Left cardiac atrium (tissue), 4 donors: ENCODE data around the gene CYLC1. TPM values are rescaled to one million over a fixed set of nuclear protein-coding genes. Genes with fewer than 3 reads are reported as not detected.

Experiments used
- ATAC-seq, 2 donors: fragments of 200-7000 bp; cut with Tn5 transposase; one replicate each; pipeline ENCODE4 v1.9.1; 2020; ENCODE audit warnings: mild to moderate bottlenecking in 2 of 2, moderate library complexity in 2 of 2
- DNase-seq: peaks from one replicate; pipeline ENCODE4 v3.0.0-alpha.2; 2020
- intact Hi-C, 2 donors: fragments of 100-400 bp; cut with DNase I; formaldehyde crosslinking; loops; one replicate each; pipeline versions ENCODE4 v1.14.1 to v1.15.1; 2022 to 2023
- long read RNA-seq: library from polyadenylated mRNA; unstranded; transcript quantifications from one replicate; pipeline ENCODE4 v2.0.0, GENCODE V29; 2021
- total RNA-seq, 2 donors: library from RNA; stranded (reverse); fragmentation: NEBNext Ultra II Directional; extraction: Animal tissue kit (Norgen Biotek cat#: 25700); gene quantifications; one replicate each; pipeline ENCODE4 v1.2.1, GENCODE V29; 2021
- donor health status: DM: no; HTN: yes; CAD: no.
- donor health status: DM: no; HTN: yes; CAD: no; lungs with severe emphysema.
- donor health status: DM: yes; HTN: yes; CAD: no.
- donor health status: Dilated cardiomyopathy.

The CYLC1 gene
- total RNA-seq, result not detected
- long read RNA-seq, result 0 reads

- DNase-seq (no peak), ATAC-seq (no peak)
- intact Hi-C loops, result no loop called here
These were observed at the start of gene CYLC1 for GRCh38 chrX:83860846-83861245. TSS of gene CYLC1 (plus strand) at chrX:83861146. CDS start at chrX:83861183, 37 bp downstream.

GRCh38 chrX:83819304-83819703, 41.6 kb upstream of the CYLC1 start:
- DNase-seq (no peak), ATAC-seq (no peak)
- intact Hi-C loops, result no loop called here

GRCh38 chrX:83829874-83830273, 31.1 kb upstream of the CYLC1 start:
- ATAC-seq, result no peak
- intact Hi-C loops, result no loop called here
- no peak for DNase-seq

GRCh38 chrX:83845397-83845796, 15.5 kb upstream of the CYLC1 start:
- intact Hi-C loops, result no loop called here
- ATAC-seq, result no peak

GRCh38 chrX:83847339-83847738, 13.6 kb upstream of the CYLC1 start:
- DNase-seq (no peak), ATAC-seq (no peak)
- intact Hi-C loops, result no loop called here

More at GRCh38 chrX:83845397-83845796, 15.5 kb upstream of the CYLC1 start:
- DNase-seq, result no peak

GRCh38 chrX:83888585-83888984, 27.6 kb downstream of the CYLC1 start:
- intact Hi-C loops, result no loop called here
- ATAC-seq, result no peak

GRCh38 chrX:83892433-83892832, 31.5 kb downstream of the CYLC1 start:
- intact Hi-C loops, result no loop called here
- no peak for ATAC-seq
- DNase-seq, result no peak

More at GRCh38 chrX:83888585-83888984, 27.6 kb downstream of the CYLC1 start:
- no peak for DNase-seq

- ATAC-seq (no peak), DNase-seq (no peak)
- intact Hi-C loops, result no loop called here
These were observed 46.0 kb downstream of the CYLC1 start for GRCh38 chrX:83906921-83907320.

- ATAC-seq, result no peak
- intact Hi-C loops, result no loop called here
- no peak for DNase-seq
These were observed 55.6 kb downstream of the CYLC1 start for GRCh38 chrX:83916525-83916924.

GRCh38 chrX:83934220-83934619, 73.3 kb downstream of the CYLC1 start:
- intact Hi-C loops, result no loop called here

More at GRCh38 chrX:83934220-83934619, 73.3 kb downstream of the CYLC1 start:
- no peak for DNase-seq
- no peak for ATAC-seq
